Stomach (tissue), 4 donors: Measurements from ENCODE around the gene MALL.
"Not testable (repeated sequence)": the region's sequence is repeated elsewhere in the genome, so short reads cannot be mapped to it uniquely, and the experiment has no call there.

Source experiments
- CTCF ChIP-seq, 7 experiments: fragments of 450-650 bp in 4 of 7; fragments of 200-600 bp in 3 of 7; sonication (generic) in 3 of 7; IDR thresholded peaks; one replicate each; pipeline ENCODE4 v1.5.1; 2016 to 2019; ENCODE audit warnings: antibody characterized with exemption in 7 of 7, control low read depth in 2 of 7, mild to moderate bottlenecking in 1 of 7
- EP300 ChIP-seq: sonication (generic); formaldehyde crosslinking; IDR thresholded peaks from one replicate; pipeline ENCODE4 v1.6.1; 2017; ENCODE audit warnings: antibody characterized with exemption
- POLR2AphosphoS5 ChIP-seq, 3 donors: sonication (generic); formaldehyde crosslinking; IDR thresholded peaks; one replicate each; pipeline ENCODE4 v1.6.1; 2016; ENCODE audit warnings: antibody characterized with exemption in 3 of 3

- not testable (repeated sequence) for TF ChIP-seq POLR2AphosphoS5 (IDR thresholded peaks at IDR 0.05); CTCF (IDR thresholded peaks at IDR 0.05); EP300
These were observed 37.5 kb downstream of the MALL start for GRCh38 chr2:110078104-110078503.
